ENCODE measurements around the gene RAB8A.

DNA sequence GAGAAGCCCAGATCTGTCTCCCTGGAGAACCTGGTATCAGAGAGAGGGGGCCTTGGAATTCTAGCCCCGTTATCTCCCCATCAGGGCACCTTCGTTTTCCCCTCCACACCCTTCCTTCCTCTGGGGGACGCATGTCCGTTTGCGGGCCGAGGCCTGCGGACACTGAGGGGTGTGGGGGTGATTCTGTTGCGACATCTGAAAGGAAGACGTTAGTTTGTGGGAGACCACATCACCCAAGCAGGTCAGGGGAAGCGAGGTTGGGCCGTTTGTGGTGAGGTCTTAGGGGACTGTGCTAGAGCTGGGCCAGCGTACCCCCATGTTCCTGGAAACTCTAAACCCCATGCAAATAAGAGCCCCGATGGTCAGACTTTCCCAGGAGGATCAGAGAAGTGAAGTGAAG, 28.1 kb downstream of the RAB8A start:
- TF ChIP-seq KDM1A (IDR thresholded peaks at IDR 0.05) (no peak), ZNF583 (CRISPR knock-in tag; IDR thresholded peaks at IDR 0.05) (no peak), ZBTB1 (CRISPR knock-in tag; IDR thresholded peaks at IDR 0.05; ENCODE audit: borderline replicate concordance, low read depth) (no peak), ZBTB7A (IDR thresholded peaks at IDR 0.05; ENCODE audit: borderline replicate concordance, control insufficient read depth, low read depth, low read length) (no peak), DIDO1 (tag; IDR thresholded peaks at IDR 0.05; ENCODE audit: low read depth) (no peak)
- TF ChIP-seq, protein P1, sequence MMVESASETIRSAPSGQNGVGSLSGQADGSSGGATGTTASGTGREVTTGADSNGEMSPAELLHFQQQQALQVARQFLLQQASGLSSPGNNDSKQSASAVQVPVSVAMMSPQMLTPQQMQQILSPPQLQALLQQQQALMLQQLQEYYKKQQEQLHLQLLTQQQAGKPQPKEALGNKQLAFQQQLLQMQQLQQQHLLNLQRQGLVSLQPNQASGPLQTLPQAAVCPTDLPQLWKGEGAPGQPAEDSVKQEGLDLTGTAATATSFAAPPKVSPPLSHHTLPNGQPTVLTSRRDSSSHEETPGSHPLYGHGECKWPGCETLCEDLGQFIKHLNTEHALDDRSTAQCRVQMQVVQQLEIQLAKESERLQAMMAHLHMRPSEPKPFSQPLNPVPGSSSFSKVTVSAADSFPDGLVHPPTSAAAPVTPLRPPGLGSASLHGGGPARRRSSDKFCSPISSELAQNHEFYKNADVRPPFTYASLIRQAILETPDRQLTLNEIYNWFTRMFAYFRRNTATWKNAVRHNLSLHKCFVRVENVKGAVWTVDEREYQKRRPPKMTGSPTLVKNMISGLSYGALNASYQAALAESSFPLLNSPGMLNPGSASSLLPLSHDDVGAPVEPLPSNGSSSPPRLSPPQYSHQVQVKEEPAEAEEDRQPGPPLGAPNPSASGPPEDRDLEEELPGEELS (CRISPR knock-in tag; IDR thresholded peaks at IDR 0.05; ENCODE audit: borderline replicate concordance), result no peak
- TF ChIP-seq, protein P2, sequence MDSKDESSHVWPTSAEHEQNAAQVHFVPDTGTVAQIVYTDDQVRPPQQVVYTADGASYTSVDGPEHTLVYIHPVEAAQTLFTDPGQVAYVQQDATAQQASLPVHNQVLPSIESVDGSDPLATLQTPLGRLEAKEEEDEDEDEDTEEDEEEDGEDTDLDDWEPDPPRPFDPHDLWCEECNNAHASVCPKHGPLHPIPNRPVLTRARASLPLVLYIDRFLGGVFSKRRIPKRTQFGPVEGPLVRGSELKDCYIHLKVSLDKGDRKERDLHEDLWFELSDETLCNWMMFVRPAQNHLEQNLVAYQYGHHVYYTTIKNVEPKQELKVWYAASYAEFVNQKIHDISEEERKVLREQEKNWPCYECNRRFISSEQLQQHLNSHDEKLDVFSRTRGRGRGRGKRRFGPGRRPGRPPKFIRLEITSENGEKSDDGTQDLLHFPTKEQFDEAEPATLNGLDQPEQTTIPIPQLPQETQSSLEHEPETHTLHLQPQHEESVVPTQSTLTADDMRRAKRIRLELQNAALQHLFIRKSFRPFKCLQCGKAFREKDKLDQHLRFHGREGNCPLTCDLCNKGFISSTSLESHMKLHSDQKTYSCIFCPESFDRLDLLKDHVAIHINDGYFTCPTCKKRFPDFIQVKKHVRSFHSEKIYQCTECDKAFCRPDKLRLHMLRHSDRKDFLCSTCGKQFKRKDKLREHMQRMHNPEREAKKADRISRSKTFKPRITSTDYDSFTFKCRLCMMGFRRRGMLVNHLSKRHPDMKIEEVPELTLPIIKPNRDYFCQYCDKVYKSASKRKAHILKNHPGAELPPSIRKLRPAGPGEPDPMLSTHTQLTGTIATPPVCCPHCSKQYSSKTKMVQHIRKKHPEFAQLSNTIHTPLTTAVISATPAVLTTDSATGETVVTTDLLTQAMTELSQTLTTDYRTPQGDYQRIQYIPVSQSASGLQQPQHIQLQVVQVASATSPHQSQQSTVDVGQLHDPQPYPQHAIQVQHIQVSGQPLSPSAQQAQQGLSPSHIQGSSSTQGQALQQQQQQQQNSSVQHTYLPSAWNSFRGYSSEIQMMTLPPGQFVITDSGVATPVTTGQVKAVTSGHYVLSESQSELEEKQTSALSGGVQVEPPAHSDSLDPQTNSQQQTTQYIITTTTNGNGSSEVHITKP (IDR thresholded peaks at IDR 0.05; ENCODE audit: partially characterized antibody), result no peak
- TF ChIP-seq, protein P3, sequence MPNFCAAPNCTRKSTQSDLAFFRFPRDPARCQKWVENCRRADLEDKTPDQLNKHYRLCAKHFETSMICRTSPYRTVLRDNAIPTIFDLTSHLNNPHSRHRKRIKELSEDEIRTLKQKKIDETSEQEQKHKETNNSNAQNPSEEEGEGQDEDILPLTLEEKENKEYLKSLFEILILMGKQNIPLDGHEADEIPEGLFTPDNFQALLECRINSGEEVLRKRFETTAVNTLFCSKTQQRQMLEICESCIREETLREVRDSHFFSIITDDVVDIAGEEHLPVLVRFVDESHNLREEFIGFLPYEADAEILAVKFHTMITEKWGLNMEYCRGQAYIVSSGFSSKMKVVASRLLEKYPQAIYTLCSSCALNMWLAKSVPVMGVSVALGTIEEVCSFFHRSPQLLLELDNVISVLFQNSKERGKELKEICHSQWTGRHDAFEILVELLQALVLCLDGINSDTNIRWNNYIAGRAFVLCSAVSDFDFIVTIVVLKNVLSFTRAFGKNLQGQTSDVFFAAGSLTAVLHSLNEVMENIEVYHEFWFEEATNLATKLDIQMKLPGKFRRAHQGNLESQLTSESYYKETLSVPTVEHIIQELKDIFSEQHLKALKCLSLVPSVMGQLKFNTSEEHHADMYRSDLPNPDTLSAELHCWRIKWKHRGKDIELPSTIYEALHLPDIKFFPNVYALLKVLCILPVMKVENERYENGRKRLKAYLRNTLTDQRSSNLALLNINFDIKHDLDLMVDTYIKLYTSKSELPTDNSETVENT (CRISPR knock-in tag; IDR thresholded peaks at IDR 0.05), result no peak
